ENCODE results near the gene TLDC2. TPM values are rescaled to one million over a fixed set of nuclear protein-coding genes. Genes with fewer than 3 reads are reported as not detected.
"Not testable (repeated sequence)": the region's sequence is repeated elsewhere in the genome, so short reads cannot be mapped to it uniquely, and the experiment has no call there.

The TLDC2 gene
- total RNA-seq, 1 experiment from 2014 or later = not detected

DNA sequence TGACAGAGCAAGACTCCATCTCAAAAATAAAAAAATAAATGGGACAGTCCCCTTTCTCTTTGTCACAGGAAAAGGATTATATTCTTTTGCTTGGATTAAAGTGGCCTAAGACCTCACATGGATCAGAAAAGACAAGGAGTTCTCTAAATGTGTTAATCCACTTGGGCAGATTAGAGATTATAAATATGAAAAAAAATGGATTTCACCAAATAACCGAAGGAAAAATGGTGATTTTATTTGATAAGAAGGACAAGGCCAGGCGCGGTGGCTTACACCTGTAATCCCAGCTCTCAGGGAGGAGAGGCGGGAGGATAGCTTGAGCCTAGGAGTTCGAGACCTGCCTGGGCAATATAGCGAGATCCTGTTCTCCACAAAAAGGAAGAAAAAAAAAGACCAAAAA lies 53.8 kb downstream of the TLDC2 start:
- H3K36me3 ChIP-seq (ENCODE audit: insufficient read depth, low read length) = peaks cover 16% of the 10 kb centered on the region; the same call in 1 of the 2 replicates

DNA sequence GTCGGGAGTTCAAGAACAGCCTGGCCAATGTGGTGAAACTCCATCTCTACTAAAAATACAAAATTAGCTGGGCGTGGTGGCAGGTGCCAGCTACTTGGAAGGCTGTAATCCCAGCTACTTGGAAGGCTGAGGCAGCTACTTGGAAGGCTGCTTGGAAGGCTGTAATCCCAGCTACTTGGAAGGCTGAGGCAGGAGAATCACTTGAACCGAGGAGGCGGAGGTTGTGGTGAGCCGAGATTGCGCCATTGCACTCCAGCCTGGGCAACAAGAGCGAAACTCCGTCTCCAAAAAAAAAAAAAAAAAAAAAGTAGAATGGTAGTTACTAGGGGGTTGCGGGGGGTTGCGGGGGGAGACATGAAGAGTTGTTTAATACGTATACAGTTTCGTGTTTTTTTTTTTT lies 56.1 kb downstream of the TLDC2 start:
- H3K9ac ChIP-seq (ENCODE audit: low read length); H4K20me1 ChIP-seq (ENCODE audit: insufficient read depth, low read depth, low read length); H3K4me1 ChIP-seq (ENCODE audit: low read length); H2AFZ ChIP-seq (ENCODE audit: low read length); H3K4me3 ChIP-seq (ENCODE audit: low read length); H3K4me2 ChIP-seq (ENCODE audit: low read depth, low read length, poor library complexity, severe bottlenecking); H3K27me3 ChIP-seq (ENCODE audit: low read length); DNase-seq; H3K9me3 ChIP-seq (ENCODE audit: low read length); H3K79me2 ChIP-seq (ENCODE audit: low read length); H3K27ac ChIP-seq (ENCODE audit: low read length); H3K9me2 ChIP-seq (replicated peaks; ENCODE audit: insufficient read depth, low read length): not testable (repeated sequence)
- H3K36me3 ChIP-seq (ENCODE audit: insufficient read depth, low read length) = peaks cover 15% of the 10 kb centered on the region; the same call in 1 of the 2 replicates

More for the DNA sequence above, 53.8 kb downstream of the TLDC2 start:
- Histone ChIP-seq H3K4me2 (ENCODE audit: low read depth, low read length, poor library complexity, severe bottlenecking) (no peak overlapping the region), H3K27ac (ENCODE audit: low read length) (no peak overlapping the region), H3K27me3 (ENCODE audit: low read length) (no peaks in the 10 kb centered on the region), H3K4me3 (ENCODE audit: low read length) (no peak overlapping the region), H3K9me2 (replicated peaks; ENCODE audit: insufficient read depth, low read length) (no peaks in the 10 kb centered on the region), H4K20me1 (ENCODE audit: insufficient read depth, low read depth, low read length) (no peaks in the 10 kb centered on the region), H2AFZ (ENCODE audit: low read length) (no peak overlapping the region), H3K79me2 (ENCODE audit: low read length) (no peaks in the 10 kb centered on the region), H3K9ac (ENCODE audit: low read length) (no peak overlapping the region), H3K4me1 (ENCODE audit: low read length) (no peaks in the 10 kb centered on the region), H3K9me3 (ENCODE audit: low read length) (no peaks in the 10 kb centered on the region)
- DNase-seq = no peak

DNA sequence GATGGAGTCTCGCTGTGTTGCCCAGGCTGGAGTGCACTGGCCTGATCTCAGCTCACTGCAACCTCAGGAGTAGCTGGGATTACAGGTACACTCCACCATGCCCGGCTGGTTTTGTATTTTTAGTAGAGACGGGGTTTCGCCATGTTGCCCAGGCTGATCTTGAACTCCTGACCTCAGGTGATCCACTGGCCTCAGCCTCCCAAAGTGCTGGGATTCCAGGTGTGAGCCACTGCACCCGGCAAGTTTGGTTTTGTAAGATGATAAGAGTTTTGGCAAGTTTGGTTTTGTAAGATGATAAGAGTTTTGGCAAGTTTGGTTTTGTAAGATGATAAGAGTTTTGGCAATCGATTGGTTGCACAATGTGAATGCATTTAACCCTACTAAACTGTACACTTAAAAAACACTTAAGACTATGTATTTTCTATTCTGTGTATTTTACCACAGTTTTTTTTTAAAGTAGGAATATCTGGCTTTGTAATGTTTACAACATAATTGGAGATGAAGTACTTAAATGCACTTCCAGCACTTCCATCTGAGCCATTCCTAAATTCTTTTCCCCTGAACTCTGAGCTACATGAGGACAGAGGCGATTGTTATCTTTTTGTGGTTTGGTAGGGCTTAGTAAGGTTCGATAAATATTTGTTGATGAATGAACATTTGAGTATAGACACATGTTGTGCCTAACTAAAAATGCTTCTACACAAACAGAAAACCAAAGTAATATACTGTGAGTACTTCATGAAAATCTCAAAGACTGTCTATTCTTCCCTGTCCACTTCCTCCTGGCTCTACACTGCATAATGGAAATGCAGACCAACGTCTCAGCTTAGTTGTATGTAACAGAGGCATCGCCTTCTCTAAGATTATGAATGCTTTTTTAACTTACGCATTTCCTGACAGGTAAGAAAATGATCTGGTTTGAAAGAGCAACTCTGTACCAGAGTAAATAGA lies 56.8 kb downstream of the TLDC2 start:
- peaks cover 19% of the 10 kb centered on the region; the same call in 1 of the 2 replicates for H3K36me3 ChIP-seq (ENCODE audit: insufficient read depth, low read length)
- no peak overlapping the region for H3K9ac ChIP-seq (ENCODE audit: low read length)
- H3K4me1 ChIP-seq (ENCODE audit: low read length) = no peaks in the 10 kb centered on the region
- no peak overlapping the region for H3K27ac ChIP-seq (ENCODE audit: low read length)
- H3K4me2 ChIP-seq (ENCODE audit: low read depth, low read length, poor library complexity, severe bottlenecking) = no peak overlapping the region
- no peaks in the 10 kb centered on the region for H3K9me2 ChIP-seq (replicated peaks; ENCODE audit: insufficient read depth, low read length)
- no peak overlapping the region for H3K4me3 ChIP-seq (ENCODE audit: low read length)
- no peaks in the 10 kb centered on the region for H4K20me1 ChIP-seq (ENCODE audit: insufficient read depth, low read depth, low read length)
- H3K27me3 ChIP-seq (ENCODE audit: low read length) = no peaks in the 10 kb centered on the region
- H3K9me3 ChIP-seq (ENCODE audit: low read length) = no peaks in the 10 kb centered on the region
- no peaks in the 10 kb centered on the region for H3K79me2 ChIP-seq (ENCODE audit: low read length)
- no peak for DNase-seq
- no peak overlapping the region for H2AFZ ChIP-seq (ENCODE audit: low read length)

DNA sequence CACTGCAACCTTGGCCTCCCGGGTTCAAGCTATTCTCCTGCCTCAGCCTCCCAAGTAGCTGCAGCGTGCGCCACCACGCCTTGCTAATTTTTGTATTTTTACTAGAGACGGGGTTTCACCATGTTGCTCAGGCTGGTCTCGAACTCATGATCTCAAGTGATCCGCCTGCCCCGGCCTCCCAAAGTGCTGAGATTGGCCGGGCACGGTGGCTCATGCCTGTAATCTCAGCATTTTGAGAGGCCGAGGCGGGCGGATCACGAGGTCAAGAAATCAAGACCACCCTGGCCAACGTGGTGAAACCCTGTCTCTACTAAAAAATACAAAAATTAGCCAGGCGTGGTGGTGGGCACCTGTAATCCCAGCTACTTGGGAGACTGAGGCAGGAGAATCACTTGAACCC lies 57.6 kb downstream of the TLDC2 start:
- H3K9me3 ChIP-seq (ENCODE audit: low read length); H3K79me2 ChIP-seq (ENCODE audit: low read length); H3K4me3 ChIP-seq (ENCODE audit: low read length); H3K4me2 ChIP-seq (ENCODE audit: low read depth, low read length, poor library complexity, severe bottlenecking); H3K27ac ChIP-seq (ENCODE audit: low read length); H2AFZ ChIP-seq (ENCODE audit: low read length); H4K20me1 ChIP-seq (ENCODE audit: insufficient read depth, low read depth, low read length); H3K9me2 ChIP-seq (replicated peaks; ENCODE audit: insufficient read depth, low read length); H3K4me1 ChIP-seq (ENCODE audit: low read length); H3K9ac ChIP-seq (ENCODE audit: low read length); H3K27me3 ChIP-seq (ENCODE audit: low read length); DNase-seq: not testable (repeated sequence)
- peaks cover 19% of the 10 kb centered on the region; the same call in 1 of the 2 replicates for H3K36me3 ChIP-seq (ENCODE audit: insufficient read depth, low read length)

DNA sequence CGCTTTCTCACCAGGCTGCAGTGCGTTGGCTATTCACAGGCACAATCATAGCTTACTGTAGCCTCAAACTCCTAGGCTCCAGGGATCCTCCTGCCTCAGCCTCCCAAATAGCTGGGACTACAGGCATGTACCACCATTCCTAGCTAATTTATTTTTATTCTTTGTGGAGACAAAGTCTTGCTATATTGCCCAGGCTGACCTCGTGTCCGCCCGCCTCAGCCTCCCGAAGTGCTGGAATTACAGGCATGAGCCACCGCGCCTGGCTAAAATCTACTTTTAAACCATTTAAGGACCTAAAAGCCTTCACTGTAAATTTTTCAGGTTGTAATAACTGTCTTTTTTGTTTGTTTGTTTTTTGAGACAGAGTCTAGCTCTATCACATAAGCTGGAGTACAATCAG lies 60.4 kb downstream of the TLDC2 start:
- H3K36me3 ChIP-seq (ENCODE audit: insufficient read depth, low read length) = peaks cover 14% of the 10 kb centered on the region; the same call in 1 of the 2 replicates
- no peaks in the 10 kb centered on the region for H3K4me1 ChIP-seq (ENCODE audit: low read length)
- no peaks in the 10 kb centered on the region for H3K79me2 ChIP-seq (ENCODE audit: low read length)

DNA sequence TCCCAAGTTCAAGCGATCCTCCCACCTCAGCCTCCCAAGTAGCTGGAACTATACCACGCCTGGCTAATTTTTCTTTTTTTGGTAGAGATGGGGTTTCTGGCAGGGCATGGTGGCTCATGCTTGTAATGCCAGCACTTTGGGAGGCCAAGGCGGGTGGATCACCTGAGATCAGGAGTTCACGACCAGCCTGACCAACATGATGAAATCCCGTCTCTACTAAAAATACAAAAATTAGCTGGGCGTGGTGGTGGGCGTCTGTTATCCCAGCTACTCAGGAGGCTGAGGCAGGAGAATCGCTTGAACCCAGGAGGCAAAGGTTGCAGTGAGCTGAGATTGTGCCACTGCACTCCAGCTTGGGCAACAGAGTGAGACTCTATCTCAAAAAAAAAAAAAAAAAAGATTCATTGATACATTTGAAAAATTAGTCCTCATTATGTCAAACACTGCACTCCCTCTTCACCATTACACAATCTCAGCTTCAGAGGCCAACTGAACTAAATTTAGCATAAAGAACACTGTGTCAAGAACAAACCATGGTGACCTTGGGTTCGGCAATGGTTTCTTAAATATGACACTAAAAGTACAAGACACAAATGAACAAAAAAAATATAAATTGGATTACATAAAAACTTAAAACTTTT lies 60.9 kb downstream of the TLDC2 start:
- H3K4me1 ChIP-seq (ENCODE audit: low read length); H3K27ac ChIP-seq (ENCODE audit: low read length); DNase-seq; H3K9ac ChIP-seq (ENCODE audit: low read length); H3K9me2 ChIP-seq (replicated peaks; ENCODE audit: insufficient read depth, low read length); H3K4me2 ChIP-seq (ENCODE audit: low read depth, low read length, poor library complexity, severe bottlenecking); H3K9me3 ChIP-seq (ENCODE audit: low read length); H2AFZ ChIP-seq (ENCODE audit: low read length); H3K79me2 ChIP-seq (ENCODE audit: low read length); H3K4me3 ChIP-seq (ENCODE audit: low read length); H3K27me3 ChIP-seq (ENCODE audit: low read length); H4K20me1 ChIP-seq (ENCODE audit: insufficient read depth, low read depth, low read length): not testable (repeated sequence)
- H3K36me3 ChIP-seq (ENCODE audit: insufficient read depth, low read length) = peaks cover 17% of the 10 kb centered on the region; the same call in 1 of the 2 replicates

More for the DNA sequence above, 60.4 kb downstream of the TLDC2 start:
- Histone ChIP-seq H3K9ac (ENCODE audit: low read length) (no peak overlapping the region), H4K20me1 (ENCODE audit: insufficient read depth, low read depth, low read length) (no peaks in the 10 kb centered on the region), H3K4me2 (ENCODE audit: low read depth, low read length, poor library complexity, severe bottlenecking) (no peak overlapping the region), H3K27ac (ENCODE audit: low read length) (no peak overlapping the region), H3K9me3 (ENCODE audit: low read length) (no peaks in the 10 kb centered on the region), H3K4me3 (ENCODE audit: low read length) (no peak overlapping the region), H3K9me2 (replicated peaks; ENCODE audit: insufficient read depth, low read length) (no peaks in the 10 kb centered on the region), H3K27me3 (ENCODE audit: low read length) (no peaks in the 10 kb centered on the region), H2AFZ (ENCODE audit: low read length) (no peak overlapping the region)
- no peak for DNase-seq

DNA sequence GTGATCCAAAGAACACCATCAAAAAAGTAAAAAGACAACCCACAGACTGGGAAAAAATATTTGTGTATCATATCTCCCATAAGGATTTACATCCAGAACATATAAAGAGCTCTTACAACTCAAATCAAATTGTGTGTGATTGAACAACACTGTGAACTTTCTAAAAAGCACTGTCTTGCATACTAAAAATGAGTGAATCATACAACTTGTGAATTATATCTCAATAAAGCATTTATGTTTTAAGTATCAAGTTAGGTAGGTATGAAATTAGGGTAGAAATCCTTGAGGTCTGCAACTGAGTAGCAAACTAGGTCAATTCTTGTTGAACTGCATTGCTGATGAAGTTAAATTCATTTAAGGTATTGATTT lies 61.4 kb downstream of the TLDC2 start:
- H4K20me1 ChIP-seq (ENCODE audit: insufficient read depth, low read depth, low read length) = no peaks in the 10 kb centered on the region
- H3K79me2 ChIP-seq (ENCODE audit: low read length) = no peaks in the 10 kb centered on the region
- no peaks in the 10 kb centered on the region for H3K9me2 ChIP-seq (replicated peaks; ENCODE audit: insufficient read depth, low read length)
- H3K4me2 ChIP-seq (ENCODE audit: low read depth, low read length, poor library complexity, severe bottlenecking) = no peak overlapping the region
- H3K4me1 ChIP-seq (ENCODE audit: low read length) = no peaks in the 10 kb centered on the region
- H3K27ac ChIP-seq (ENCODE audit: low read length) = no peak overlapping the region
- peaks cover 17% of the 10 kb centered on the region; the same call in 1 of the 2 replicates for H3K36me3 ChIP-seq (ENCODE audit: insufficient read depth, low read length)
- H3K9ac ChIP-seq (ENCODE audit: low read length) = no peak overlapping the region
- no peak overlapping the region for H3K4me3 ChIP-seq (ENCODE audit: low read length)
- no peaks in the 10 kb centered on the region for H3K9me3 ChIP-seq (ENCODE audit: low read length)
- no peak for DNase-seq
- no peak overlapping the region for H2AFZ ChIP-seq (ENCODE audit: low read length)
- no peaks in the 10 kb centered on the region for H3K27me3 ChIP-seq (ENCODE audit: low read length)

DNA sequence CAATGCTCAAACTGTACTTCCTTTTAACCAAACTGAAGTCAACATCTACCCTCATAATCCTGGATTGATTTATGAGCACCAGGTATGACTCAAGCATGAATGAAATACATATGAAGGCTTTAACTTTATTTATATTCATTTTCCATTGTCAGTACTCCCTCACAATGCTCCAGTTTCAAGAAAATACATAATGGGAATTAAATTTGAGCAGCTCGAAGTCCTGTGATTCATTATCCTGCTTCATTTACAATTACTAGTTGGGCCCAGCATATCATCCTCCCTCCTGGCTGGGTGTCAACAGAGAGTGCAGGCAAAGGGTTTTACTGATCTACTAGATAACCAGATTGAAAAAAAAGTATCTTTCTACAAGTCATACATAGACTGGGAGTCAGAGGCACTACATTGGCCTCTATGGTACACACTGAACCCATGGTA lies 65.5 kb downstream of the TLDC2 start:
- H3K4me2 ChIP-seq (ENCODE audit: low read depth, low read length, poor library complexity, severe bottlenecking) = no peak overlapping the region
- H3K27ac ChIP-seq (ENCODE audit: low read length) = no peak overlapping the region
- no peak overlapping the region for H2AFZ ChIP-seq (ENCODE audit: low read length)
- H3K9me3 ChIP-seq (ENCODE audit: low read length) = no peaks in the 10 kb centered on the region
- no peak overlapping the region for H3K9ac ChIP-seq (ENCODE audit: low read length)
- no peaks in the 10 kb centered on the region for H3K9me2 ChIP-seq (replicated peaks; ENCODE audit: insufficient read depth, low read length)
- H4K20me1 ChIP-seq (ENCODE audit: insufficient read depth, low read depth, low read length) = no peaks in the 10 kb centered on the region
- no peak overlapping the region for H3K4me3 ChIP-seq (ENCODE audit: low read length)
- no peaks in the 10 kb centered on the region for H3K79me2 ChIP-seq (ENCODE audit: low read length)
- peaks cover 15% of the 10 kb centered on the region; the same call in 1 of the 2 replicates for H3K36me3 ChIP-seq (ENCODE audit: insufficient read depth, low read length)
- H3K27me3 ChIP-seq (ENCODE audit: low read length) = no peaks in the 10 kb centered on the region
- no peaks in the 10 kb centered on the region for H3K4me1 ChIP-seq (ENCODE audit: low read length)
- no peak for DNase-seq
